Measurements from ENCODE around the gene ZFC3H1.

ZFC3H1 gene

GRCh38 chr12:71671816-71672215 is 8.2 kb upstream of the ZFC3H1 start:
- DNase-seq = no peak

DNA sequence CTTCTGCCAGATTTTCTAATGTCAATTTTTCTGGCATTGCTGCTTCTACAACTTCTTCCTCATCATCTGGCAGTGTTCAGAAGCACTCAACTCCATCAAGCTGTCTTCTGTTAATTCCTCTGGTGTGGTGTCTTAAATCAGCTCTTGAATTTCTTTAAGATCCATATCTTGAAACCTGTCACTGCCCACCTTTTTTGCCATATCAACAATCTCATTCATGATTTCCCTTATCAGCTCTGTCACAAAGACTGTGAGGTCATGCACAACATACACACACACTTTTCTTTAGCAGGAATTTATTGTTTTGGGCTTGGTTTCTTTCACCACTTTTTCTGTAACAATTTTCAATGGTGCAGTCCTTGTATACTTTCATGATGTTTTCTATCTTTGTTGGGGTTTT is 7.7 kb upstream of the ZFC3H1 start:
- DNase-seq = no peak

DNA sequence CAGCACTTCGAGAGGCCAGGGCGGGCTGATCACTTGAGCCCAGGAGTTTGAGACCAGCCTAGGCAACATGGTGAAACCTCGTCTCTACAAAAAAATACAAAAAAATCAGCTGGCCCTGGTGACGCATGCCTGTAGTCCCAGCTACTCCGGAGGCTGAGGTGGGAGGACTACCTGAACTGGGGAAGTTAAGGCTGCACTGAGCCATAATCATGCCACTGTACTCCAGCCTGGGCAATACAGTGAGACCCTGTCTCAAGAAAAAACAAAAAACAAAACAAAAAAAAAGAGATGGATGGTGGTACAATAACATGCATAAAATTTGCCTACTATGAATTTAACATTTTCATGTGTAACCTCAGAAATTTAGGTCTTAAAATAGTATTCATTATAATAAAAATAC is 2.6 kb upstream of the ZFC3H1 start:
- no peak for DNase-seq

DNA sequence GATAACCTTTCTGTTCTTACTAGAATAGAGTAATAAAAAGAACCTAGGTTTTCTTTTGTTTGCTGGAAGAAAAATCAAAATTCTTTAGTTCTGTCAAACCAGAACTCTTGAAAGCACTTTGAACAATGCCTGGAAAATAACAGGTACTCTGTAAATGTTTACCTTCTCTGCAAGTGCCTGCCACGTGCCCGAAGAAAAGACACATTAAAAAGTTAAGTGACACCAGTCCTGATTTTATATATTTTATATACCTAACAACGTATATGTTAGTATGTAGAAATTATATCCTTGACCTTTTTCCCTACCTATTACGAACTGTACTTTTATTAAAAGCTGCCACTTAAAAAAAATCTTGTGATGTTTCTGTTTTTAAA is 1.4 kb upstream of the ZFC3H1 start:
- DNase-seq = no peak

- peak; percentile 29 to 30 for DNase-seq
These were observed 902 bp upstream of the ZFC3H1 start for GRCh38 chr12:71664411-71665089.

GRCh38 chr12:71662849-71663560 is 643 bp downstream of the ZFC3H1 start:
- peak; percentile 78 to 79 for DNase-seq

- DNase-seq = no peak
These were observed 1.6 kb downstream of the ZFC3H1 start for GRCh38 chr12:71661977-71662530.

- no peak for DNase-seq
These were observed 6.9 kb downstream of the ZFC3H1 start for GRCh38 chr12:71656740-71657139.

- DNase-seq = no peak
These were observed 7.7 kb downstream of the ZFC3H1 start for GRCh38 chr12:71655907-71656306.

- DNase-seq = no peak
These were observed 8.2 kb downstream of the ZFC3H1 start for GRCh38 chr12:71655495-71655894.

- DNase-seq = no peak
These were observed 9.4 kb downstream of the ZFC3H1 start for GRCh38 chr12:71654200-71654599.

DNA sequence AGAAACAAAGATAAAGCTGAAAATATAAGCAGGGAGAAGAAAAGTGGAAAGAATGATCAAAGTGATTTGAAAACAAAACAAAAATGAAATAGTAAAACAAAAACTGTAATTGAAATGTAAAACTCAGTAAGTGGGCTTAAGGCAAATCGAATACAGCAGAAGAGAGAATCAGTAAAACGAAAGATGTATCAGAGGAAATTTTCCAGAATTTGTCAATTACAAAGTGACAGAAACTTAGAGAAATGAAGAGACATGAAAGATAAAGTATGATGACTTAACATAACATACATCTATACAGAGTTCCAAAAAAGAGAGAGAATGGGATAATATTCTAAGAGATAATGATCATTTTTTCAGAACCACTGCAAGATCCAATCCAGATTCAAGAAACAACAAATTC is 10.5 kb downstream of the ZFC3H1 start:
- DNase-seq = no peak

GRCh38 chr12:71652656-71653055 is 11.0 kb downstream of the ZFC3H1 start:
- DNase-seq = no peak

GRCh38 chr12:71649401-71649800 is 14.2 kb downstream of the ZFC3H1 start:
- peak in 1 of 2 donors; percentile 37 for DNase-seq

DNA sequence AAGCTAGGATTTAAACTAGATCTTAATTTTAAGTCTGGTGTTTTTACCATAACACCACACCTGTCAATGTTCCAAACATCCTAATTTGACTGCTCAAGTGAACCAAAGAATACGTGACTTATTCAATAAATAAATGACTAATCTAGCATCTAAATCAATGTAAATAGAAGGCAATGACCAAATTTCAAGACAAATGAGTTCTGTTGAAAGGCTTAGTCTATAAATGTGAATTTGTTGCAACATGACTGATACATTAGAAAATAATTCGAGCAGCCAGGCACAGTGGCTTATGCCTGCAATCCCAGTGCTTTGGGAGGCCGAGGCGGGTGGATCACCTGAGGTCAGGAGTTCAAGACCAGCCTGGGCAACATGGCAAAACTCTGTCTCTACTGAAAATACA is 15.1 kb downstream of the ZFC3H1 start:
- no peak for DNase-seq

DNA sequence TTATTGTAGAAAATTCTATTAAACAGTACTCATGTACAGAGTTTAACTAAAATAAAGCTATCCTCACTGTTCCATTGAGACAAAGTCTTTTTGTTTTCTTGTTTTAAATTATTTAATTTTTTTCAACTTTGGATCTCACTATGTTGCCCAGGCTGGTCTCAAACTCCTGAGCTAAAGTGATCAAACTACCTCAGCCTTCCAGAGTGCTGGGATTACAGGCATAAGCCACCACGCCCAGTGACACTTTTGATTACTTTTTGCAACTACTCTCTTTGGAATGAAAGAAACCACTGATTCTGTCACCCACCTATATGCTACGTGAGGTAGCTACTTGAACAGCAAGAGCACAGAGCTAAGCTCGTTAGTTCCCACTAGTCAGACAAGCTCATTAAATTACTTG is 17.1 kb downstream of the ZFC3H1 start:
- no peak for DNase-seq

DNA sequence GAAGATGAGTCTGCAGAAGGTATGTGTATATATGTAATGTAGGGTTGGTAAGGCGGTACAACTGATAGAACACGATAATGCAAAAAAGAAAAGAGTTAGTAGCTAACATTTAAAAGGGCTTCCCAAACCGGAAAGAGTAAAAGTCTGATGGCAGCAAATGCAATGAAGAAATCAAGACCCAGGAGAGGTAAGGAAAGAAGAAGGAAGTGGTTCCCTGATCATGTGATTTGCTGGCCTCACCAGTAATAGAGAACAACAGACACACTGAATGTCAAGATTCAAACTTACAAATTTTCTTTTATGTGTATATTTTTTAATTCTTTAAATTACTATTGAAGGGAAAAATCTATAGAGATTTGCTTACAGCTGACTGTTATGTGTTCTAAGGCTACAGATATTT is 18.4 kb downstream of the ZFC3H1 start:
- DNase-seq = peak; percentile 56 to 59

DNA sequence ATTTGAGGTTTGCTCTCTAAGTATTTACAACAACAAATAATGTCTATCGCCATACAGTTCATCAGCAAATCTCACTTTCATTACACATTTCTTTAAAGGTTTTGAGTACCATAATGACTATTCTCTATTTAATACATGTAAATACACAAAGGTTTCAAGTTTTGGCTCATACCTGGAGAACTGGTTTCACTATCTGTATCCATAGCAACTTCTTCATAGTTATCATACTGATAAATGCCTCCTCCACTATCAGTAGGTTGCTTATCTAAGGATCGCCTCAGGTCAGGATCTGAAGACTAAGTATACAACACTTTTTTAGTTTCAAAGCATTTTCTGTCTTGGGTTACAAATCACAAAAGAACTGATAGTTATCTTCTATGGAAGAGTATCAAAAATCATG is 21.4 kb downstream of the ZFC3H1 start:
- no peak for DNase-seq

- DNase-seq = no peak
These were observed 22.3 kb downstream of the ZFC3H1 start for GRCh38 chr12:71641390-71641789.

GRCh38 chr12:71640316-71640715 is 23.3 kb downstream of the ZFC3H1 start:
- DNase-seq = no peak

- DNase-seq = no peak
These were observed 24.3 kb downstream of the ZFC3H1 start for GRCh38 chr12:71639341-71639760.

DNA sequence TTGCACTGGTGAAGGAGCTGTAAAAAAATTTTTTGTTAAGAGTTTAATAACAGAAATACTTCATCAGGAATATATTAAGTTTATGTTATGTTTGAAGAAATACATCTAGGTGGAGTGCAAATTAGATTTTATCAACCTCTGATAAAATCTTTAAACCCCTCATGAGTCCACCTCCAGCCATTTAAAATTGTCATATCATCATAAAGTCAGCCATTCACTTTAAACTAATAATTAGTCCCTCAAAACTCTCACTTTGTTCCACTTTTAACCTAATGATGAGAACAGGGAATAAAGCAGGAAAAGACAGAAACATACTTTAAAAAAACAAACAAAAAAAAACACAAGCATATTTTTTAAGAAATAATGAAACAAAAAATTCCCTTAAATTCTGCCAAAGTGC is 25.1 kb downstream of the ZFC3H1 start:
- no peak for DNase-seq

GRCh38 chr12:71636704-71637115 is 26.9 kb downstream of the ZFC3H1 start:
- DNase-seq = peak; percentile 58 to 64

DNA sequence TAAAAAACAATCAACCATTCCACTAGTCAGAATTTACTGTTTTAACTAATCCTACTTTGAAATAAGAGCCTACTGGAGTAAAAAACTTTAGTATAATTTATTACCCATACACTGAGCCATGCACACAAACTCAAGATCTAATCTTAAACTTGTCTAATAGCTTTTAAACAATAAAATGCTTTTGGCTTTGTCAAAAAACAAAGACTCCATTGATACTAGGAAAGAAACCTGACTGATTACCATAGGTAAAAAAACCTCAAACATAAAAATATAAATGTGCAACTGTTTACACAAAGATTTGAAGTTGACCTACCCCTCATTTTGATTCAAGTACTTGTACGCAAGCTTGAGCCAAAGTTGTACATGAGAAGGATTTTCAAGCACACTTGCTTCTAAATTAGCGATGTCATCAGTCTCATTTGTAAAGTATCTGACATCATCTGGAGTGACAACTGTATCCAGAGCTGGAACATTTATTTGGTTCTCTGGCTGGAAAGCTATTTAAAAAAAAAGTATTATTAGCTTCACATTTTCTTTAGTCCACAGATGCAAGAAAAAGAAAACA is 36.1 kb downstream of the ZFC3H1 start:
- DNase-seq = no peak

All from inflammatory macrophage (primary cell).